ENCODE results near the gene PPP1R26. TPM values are rescaled to one million over a fixed set of nuclear protein-coding genes. Genes with fewer than 3 reads are reported as not detected.
A peak's percentile ranks its signal among the peaks of the same experiment; 100 is the strongest.
"Not testable (repeated sequence)": the region's sequence is repeated elsewhere in the genome, so short reads cannot be mapped to it uniquely, and the experiment has no call there.

The PPP1R26 gene
- total and polyA plus RNA-seq, 4 donors = 3.3 to 14.2 (median 10.8) TPM

- H3K27me3 ChIP-seq (ENCODE audit: control insufficient read depth in 1 of 2, insufficient read depth in 2 of 2, low read length in 1 of 2) = no peaks in the 10 kb centered on the region
- no peak overlapping the region for H3K27ac ChIP-seq (ENCODE audit: low read depth in 1 of 2, low read length in 2 of 2)
- WGBS, 2 donors = 31 to 35% methylated on average over 7 of the region's 7 CpGs
- H3K36me3 ChIP-seq (ENCODE audit: control insufficient read depth in 1 of 2, insufficient read depth in 2 of 2, low read length in 1 of 2) = no peaks in the 10 kb centered on the region
- ATAC-seq (ENCODE audit: low FRiP score) = no peak
- H3K4me1 ChIP-seq (ENCODE audit: control insufficient read depth in 1 of 2, insufficient read depth in 2 of 2, low read length in 2 of 2) = no peaks in the 10 kb centered on the region
- intact Hi-C loops (cut with DNase I) = no loop called here
- H3K9me3 ChIP-seq (ENCODE audit: control insufficient read depth, low read length) = peaks cover 6% of the 10 kb centered on the region
- H3K4me3 ChIP-seq (ENCODE audit: low read length in 2 of 2) = no peak overlapping the region
- DNase-seq = no peak
These were observed 33.3 kb downstream of the PPP1R26 start for GRCh38 chr9:135512904-135513303.

- intact Hi-C loops (cut with DNase I) = no loop called here
- H3K9me3 ChIP-seq (ENCODE audit: control insufficient read depth, low read length) = peaks cover 5% of the 10 kb centered on the region
- no peak overlapping the region for H3K27ac ChIP-seq (ENCODE audit: low read depth in 1 of 2, low read length in 2 of 2)
- H3K4me3 ChIP-seq (ENCODE audit: low read length in 2 of 2) = no peak overlapping the region
- peak; percentile 50 for ATAC-seq (ENCODE audit: low FRiP score)
- WGBS, 2 donors = 77 to 84% methylated on average over 19 of the region's 19 CpGs
- no peaks in the 10 kb centered on the region for H3K27me3 ChIP-seq (ENCODE audit: control insufficient read depth in 1 of 2, insufficient read depth in 2 of 2, low read length in 1 of 2)
- no peaks in the 10 kb centered on the region for H3K36me3 ChIP-seq (ENCODE audit: control insufficient read depth in 1 of 2, insufficient read depth in 2 of 2, low read length in 1 of 2)
- no peaks in the 10 kb centered on the region for H3K4me1 ChIP-seq (ENCODE audit: control insufficient read depth in 1 of 2, insufficient read depth in 2 of 2, low read length in 2 of 2)
- no peak for DNase-seq
These were observed 33.8 kb downstream of the PPP1R26 start for GRCh38 chr9:135513351-135513846.

GRCh38 chr9:135513906-135514305 is 34.3 kb downstream of the PPP1R26 start:
- H3K4me3 ChIP-seq (ENCODE audit: low read length in 2 of 2); intact Hi-C loops (cut with DNase I); DNase-seq; H3K9me3 ChIP-seq (ENCODE audit: control insufficient read depth, low read length); H3K4me1 ChIP-seq (ENCODE audit: control insufficient read depth in 1 of 2, insufficient read depth in 2 of 2, low read length in 2 of 2); H3K27ac ChIP-seq (ENCODE audit: low read depth in 1 of 2, low read length in 2 of 2); H3K27me3 ChIP-seq (ENCODE audit: control insufficient read depth in 1 of 2, insufficient read depth in 2 of 2, low read length in 1 of 2); ATAC-seq (ENCODE audit: low FRiP score); H3K36me3 ChIP-seq (ENCODE audit: control insufficient read depth in 1 of 2, insufficient read depth in 2 of 2, low read length in 1 of 2): not testable (repeated sequence)
- WGBS, 2 donors = 76 to 81% methylated on average over 9 of the region's 9 CpGs

- peak in 1 of 2 donors; percentile 43 for DNase-seq
- Histone ChIP-seq H3K27me3 (ENCODE audit: control insufficient read depth in 1 of 2, insufficient read depth in 2 of 2, low read length in 1 of 2) (no peaks in the 10 kb centered on the region), H3K9me3 (ENCODE audit: control insufficient read depth, low read length) (no peaks in the 10 kb centered on the region), H3K36me3 (ENCODE audit: control insufficient read depth in 1 of 2, insufficient read depth in 2 of 2, low read length in 1 of 2) (no peaks in the 10 kb centered on the region), H3K4me1 (ENCODE audit: control insufficient read depth in 1 of 2, insufficient read depth in 2 of 2, low read length in 2 of 2) (no peaks in the 10 kb centered on the region), H3K4me3 (ENCODE audit: low read length in 2 of 2) (no peak overlapping the region), H3K27ac (ENCODE audit: low read depth in 1 of 2, low read length in 2 of 2) (no peak overlapping the region)
- ATAC-seq (ENCODE audit: low FRiP score) = no peak
- intact Hi-C loops (cut with DNase I) = no loop called here
- 79 to 80% methylated on average over 14 to 17 of the region's 17 CpGs for WGBS, 2 donors
These were observed 34.9 kb downstream of the PPP1R26 start for GRCh38 chr9:135514342-135515082.

- Histone ChIP-seq H3K36me3 (ENCODE audit: control insufficient read depth in 1 of 2, insufficient read depth in 2 of 2, low read length in 1 of 2) (no peaks in the 10 kb centered on the region), H3K27me3 (ENCODE audit: control insufficient read depth in 1 of 2, insufficient read depth in 2 of 2, low read length in 1 of 2) (no peaks in the 10 kb centered on the region), H3K4me3 (ENCODE audit: low read length in 2 of 2) (no peak overlapping the region), H3K27ac (ENCODE audit: low read depth in 1 of 2, low read length in 2 of 2) (no peak overlapping the region), H3K4me1 (ENCODE audit: control insufficient read depth in 1 of 2, insufficient read depth in 2 of 2, low read length in 2 of 2) (no peaks in the 10 kb centered on the region), H3K9me3 (ENCODE audit: control insufficient read depth, low read length) (no peaks in the 10 kb centered on the region)
- intact Hi-C loops (cut with DNase I) = no loop called here
- ATAC-seq (ENCODE audit: low FRiP score) (no peak), DNase-seq (peak in 1 of 2 donors; percentile 56)
- 77 to 84% methylated on average over 31 of the region's 31 CpGs for WGBS, 2 donors
These were observed 35.7 kb downstream of the PPP1R26 start for GRCh38 chr9:135515083-135515951.

GRCh38 chr9:135516132-135516860 is 36.7 kb downstream of the PPP1R26 start:
- WGBS, 2 donors = 79 to 80% methylated on average over 23 to 25 of the region's 25 CpGs
- no peak overlapping the region for H3K4me3 ChIP-seq (ENCODE audit: low read length in 2 of 2)
- DNase-seq = peak in 1 of 2 donors; percentile 67
- H3K27me3 ChIP-seq (ENCODE audit: control insufficient read depth in 1 of 2, insufficient read depth in 2 of 2, low read length in 1 of 2) = no peaks in the 10 kb centered on the region
- no peak overlapping the region for H3K27ac ChIP-seq (ENCODE audit: low read depth in 1 of 2, low read length in 2 of 2)
- H3K36me3 ChIP-seq (ENCODE audit: control insufficient read depth in 1 of 2, insufficient read depth in 2 of 2, low read length in 1 of 2) = no peaks in the 10 kb centered on the region
- intact Hi-C loops (cut with DNase I) = no loop called here
- no peaks in the 10 kb centered on the region for H3K4me1 ChIP-seq (ENCODE audit: control insufficient read depth in 1 of 2, insufficient read depth in 2 of 2, low read length in 2 of 2)
- H3K9me3 ChIP-seq (ENCODE audit: control insufficient read depth, low read length) = no peaks in the 10 kb centered on the region
- ATAC-seq (ENCODE audit: low FRiP score) = no peak

GRCh38 chr9:135517407-135517822 is 37.8 kb downstream of the PPP1R26 start:
- no peak overlapping the region for H3K4me3 ChIP-seq (ENCODE audit: low read length in 2 of 2)
- ATAC-seq (ENCODE audit: low FRiP score) = no peak
- no peaks in the 10 kb centered on the region for H3K9me3 ChIP-seq (ENCODE audit: control insufficient read depth, low read length)
- WGBS, 2 donors = 89 to 91% methylated on average over 24 of the region's 24 CpGs
- no peaks in the 10 kb centered on the region for H3K27me3 ChIP-seq (ENCODE audit: control insufficient read depth in 1 of 2, insufficient read depth in 2 of 2, low read length in 1 of 2)
- DNase-seq = peak in 1 of 2 donors; percentile 56
- H3K36me3 ChIP-seq (ENCODE audit: control insufficient read depth in 1 of 2, insufficient read depth in 2 of 2, low read length in 1 of 2) = no peaks in the 10 kb centered on the region
- H3K27ac ChIP-seq (ENCODE audit: low read depth in 1 of 2, low read length in 2 of 2) = no peak overlapping the region
- intact Hi-C loops (cut with DNase I) = no loop called here
- no peaks in the 10 kb centered on the region for H3K4me1 ChIP-seq (ENCODE audit: control insufficient read depth in 1 of 2, insufficient read depth in 2 of 2, low read length in 2 of 2)

- H3K27ac ChIP-seq (ENCODE audit: low read depth in 1 of 2, low read length in 2 of 2) = no peak overlapping the region
- no peaks in the 10 kb centered on the region for H3K27me3 ChIP-seq (ENCODE audit: control insufficient read depth in 1 of 2, insufficient read depth in 2 of 2, low read length in 1 of 2)
- no peak for DNase-seq
- no peak overlapping the region for H3K4me3 ChIP-seq (ENCODE audit: low read length in 2 of 2)
- intact Hi-C loops (cut with DNase I) = no loop called here
- no peaks in the 10 kb centered on the region for H3K36me3 ChIP-seq (ENCODE audit: control insufficient read depth in 1 of 2, insufficient read depth in 2 of 2, low read length in 1 of 2)
- 92 to 93% methylated on average over 10 of the region's 10 CpGs for WGBS, 2 donors
- H3K9me3 ChIP-seq (ENCODE audit: control insufficient read depth, low read length) = no peaks in the 10 kb centered on the region
- H3K4me1 ChIP-seq (ENCODE audit: control insufficient read depth in 1 of 2, insufficient read depth in 2 of 2, low read length in 2 of 2) = no peaks in the 10 kb centered on the region
- no peak for ATAC-seq (ENCODE audit: low FRiP score)
These were observed 39.8 kb downstream of the PPP1R26 start for GRCh38 chr9:135519179-135519971.

All from aorta (tissue), 5 donors.